IMR-90 (cell line): ENCODE results near the gene CYB5D1. TPM values are rescaled to one million over a fixed set of nuclear protein-coding genes. Genes with fewer than 3 reads are reported as not detected.
A peak's percentile ranks its signal among the peaks of the same experiment; 100 is the strongest.

ENCODE experiments used
- ATAC-seq: fragments of 200-7000 bp; cut with Tn5 transposase; 2 replicates; pipeline ENCODE4 v1.9.1; 2020; ENCODE audit warnings: low read depth, mild to moderate bottlenecking, moderate library complexity
- BruUV-seq: library from RNA; stranded (reverse); fragments of 400-500 nt; replicated peaks from 2 replicates; lab custom pipeline; 2021; lab: Mats Ljungman, UMichigan
- CTCF ChIA-PET: fragments of 300-600 bp; formaldehyde crosslinking; extraction: SDS; loops from one replicate; lab custom pipeline; 2021; ENCODE audit warnings: antibody characterized with exemption; lab: Yijun Ruan, JAX
- POLR2A ChIA-PET: fragments of 300-600 bp; sonication (Branson Sonifier 250); formaldehyde crosslinking; loops from one replicate; lab custom pipeline; 2022; ENCODE audit warnings: antibody characterized with exemption; ENCODE audit not compliant: unreplicated experiment; lab: Charles Lee
- DNase-seq: peaks from one replicate; pipeline ENCODE4 v3.0.0; 2013
- H2AFZ ChIP-seq: replicated peaks from 2 replicates; pipeline ENCODE3; 2013; ENCODE audit warnings: low read length, mild to moderate bottlenecking; ENCODE audit not compliant: poor library complexity
- H2AK5ac ChIP-seq: 2 replicates; pipeline ENCODE4 v1.6.1; 2013; ENCODE audit warnings: low read depth, low read length, inconsistent platforms
- H2AK9ac ChIP-seq: replicated peaks from 2 replicates; pipeline ENCODE3; 2013; ENCODE audit warnings: mild to moderate bottlenecking, low read depth, low read length, moderate library complexity; ENCODE audit not compliant: poor library complexity
- H2BK120ac ChIP-seq: 2 replicates; pipeline ENCODE4 v1.6.1; 2013; ENCODE audit warnings: low read depth, low read length, inconsistent platforms
- H2BK15ac ChIP-seq: 3 replicates; pipeline ENCODE4 v1.6.1; 2013; ENCODE audit warnings: low read depth, low read length, inconsistent platforms
- H2BK20ac ChIP-seq: 2 replicates; pipeline ENCODE4 v1.6.1; 2013; ENCODE audit warnings: low read depth, mild to moderate bottlenecking, inconsistent platforms, low read length, moderate library complexity
- H2BK5ac ChIP-seq: 2 replicates; pipeline ENCODE4 v1.6.1; 2013; ENCODE audit warnings: mild to moderate bottlenecking, low read depth, low read length, inconsistent platforms; ENCODE audit not compliant: poor library complexity, severe bottlenecking
- H3K14ac ChIP-seq: replicated peaks from 2 replicates; pipeline ENCODE4 v1.6.1; 2013; ENCODE audit warnings: low read depth, low read length, inconsistent platforms
- H3K18ac ChIP-seq: 2 replicates; pipeline ENCODE4 v1.6.1; 2013; ENCODE audit warnings: low read depth, low read length, control low read depth
- H3K23ac ChIP-seq: 2 replicates; pipeline ENCODE4 v1.6.1; 2013; ENCODE audit warnings: low read depth, low read length, inconsistent platforms
- H3K27ac ChIP-seq: 2 replicates; pipeline ENCODE4 v1.5.1; 2013; ENCODE audit warnings: mild to moderate bottlenecking, control low read depth, low read length; ENCODE audit not compliant: insufficient read depth
- H3K27me3 ChIP-seq: 2 replicates; pipeline ENCODE4 v1.6.1; 2013; ENCODE audit warnings: low read length; ENCODE audit not compliant: control insufficient read depth, insufficient read depth
- H3K36me3 ChIP-seq: 2 replicates; pipeline ENCODE4 v1.6.1; 2013; ENCODE audit warnings: low read length, mixed read lengths; ENCODE audit not compliant: control insufficient read depth, insufficient read depth
- H3K4ac ChIP-seq: 2 replicates; pipeline ENCODE4 v1.6.1; 2013; ENCODE audit warnings: low read depth, low read length, inconsistent platforms
- H3K4me1 ChIP-seq: 2 replicates; pipeline ENCODE4 v1.6.1; 2013; ENCODE audit warnings: low read length, mixed read lengths; ENCODE audit not compliant: control insufficient read depth, insufficient read depth
- H3K4me2 ChIP-seq: 2 replicates; pipeline ENCODE4 v1.6.1; 2013; ENCODE audit warnings: low read depth, mild to moderate bottlenecking, control low read depth, low read length, moderate library complexity
- H3K4me3 ChIP-seq: 2 replicates; pipeline ENCODE4 v1.5.1; 2013; ENCODE audit warnings: low read depth, mild to moderate bottlenecking, control low read depth, low read length, moderate library complexity; ENCODE audit not compliant: insufficient read depth
- H3K56ac ChIP-seq: 2 replicates; pipeline ENCODE4 v1.6.1; 2013; ENCODE audit warnings: low read length, inconsistent platforms; ENCODE audit not compliant: insufficient read depth; ENCODE audit errors: extremely low read depth
- H3K79me1 ChIP-seq, 2 experiments: 2 replicates each; pipeline ENCODE4 v1.6.1; 2013; ENCODE audit warnings: low read length in 2 of 2, inconsistent platforms in 1 of 2, low read depth in 1 of 2
- H3K9ac ChIP-seq: 2 replicates; pipeline ENCODE4 v1.6.1; 2013; ENCODE audit warnings: low read depth, low read length, control low read depth
- H3K9me1 ChIP-seq: 2 replicates; pipeline ENCODE4 v1.6.1; 2013; ENCODE audit warnings: low read length, inconsistent platforms; ENCODE audit not compliant: insufficient read depth
- H3K9me3 ChIP-seq: 2 replicates; pipeline ENCODE4 v1.6.1; 2013; ENCODE audit warnings: low read length; ENCODE audit not compliant: control insufficient read depth, insufficient read depth
- H4K20me1 ChIP-seq: 2 replicates; pipeline ENCODE4 v1.6.1; 2013; ENCODE audit warnings: low read length, inconsistent platforms; ENCODE audit not compliant: insufficient read depth
- H4K5ac ChIP-seq: 2 replicates; pipeline ENCODE4 v1.6.1; 2013; ENCODE audit warnings: mild to moderate bottlenecking, low read depth, low read length, control low read depth
- H4K8ac ChIP-seq, 2 experiments: 2 replicates each; pipeline ENCODE4 v1.6.1; 2013; ENCODE audit warnings: low read depth in 2 of 2, low read length in 2 of 2, control low read depth in 1 of 2, inconsistent platforms in 1 of 2
- H4K91ac ChIP-seq: 2 replicates; pipeline ENCODE4 v1.6.1; 2013; ENCODE audit warnings: low read depth, low read length, inconsistent platforms; ENCODE audit not compliant: insufficient read depth
- CEBPB ChIP-seq: IDR thresholded peaks from 2 replicates; pipeline ENCODE4 v1.6.1; 2012; ENCODE audit warnings: low read depth, low read length, improper control_type of control experiment
- CHD1 ChIP-seq: IDR thresholded peaks from 2 replicates; pipeline ENCODE4 v1.6.1; 2012; ENCODE audit warnings: low read depth, low read length, improper control_type of control experiment
- ELK1 ChIP-seq: fragments of 150-350 bp; IDR thresholded peaks from 2 replicates; pipeline ENCODE4 v1.6.1; 2016; ENCODE audit warnings: low read depth, mild to moderate bottlenecking, low read length, moderate library complexity, borderline replicate concordance
- FOS ChIP-seq: fragments of 150-350 bp; IDR thresholded peaks from 2 replicates; pipeline ENCODE4 v1.6.1; 2016; ENCODE audit warnings: low read depth, low read length
- MAFK ChIP-seq: IDR thresholded peaks from 2 replicates; pipeline ENCODE4 v1.6.1; 2012; ENCODE audit warnings: low read depth, low read length, improper control_type of control experiment
- MXI1 ChIP-seq: IDR thresholded peaks from 2 replicates; pipeline ENCODE4 v1.6.1; 2012; ENCODE audit warnings: low read depth, mild to moderate bottlenecking, low read length, moderate library complexity, borderline replicate concordance
- POLR2A ChIP-seq: IDR thresholded peaks from 2 replicates; pipeline ENCODE4 v1.6.1; 2012; ENCODE audit warnings: mild to moderate bottlenecking, low read depth, low read length
- RCOR1 ChIP-seq: IDR thresholded peaks from 2 replicates; pipeline ENCODE4 v1.6.1; 2012; ENCODE audit warnings: mild to moderate bottlenecking, low read length, improper control_type of control experiment; ENCODE audit not compliant: insufficient replicate concordance
- RFX5 ChIP-seq: IDR thresholded peaks from 2 replicates; pipeline ENCODE4 v1.8.0; 2012; ENCODE audit warnings: low read depth, mild to moderate bottlenecking, low read length, moderate library complexity
- USF2 ChIP-seq: fragments of 150-350 bp; IDR thresholded peaks from 2 replicates; pipeline ENCODE4 v1.6.1; 2017; ENCODE audit warnings: mild to moderate bottlenecking, antibody characterized with exemption, low read length, low read depth
- WGBS, 2 experiments: methylation state at CpG; one replicate each; pipeline versions ENCODE4 v1.1.5 to v1.1.7; 2013; ENCODE audit warnings: missing lambda C conversion rate in 2 of 2; ENCODE audit not compliant: insufficient read length in 1 of 2; ENCODE audit errors: extremely low coverage in 2 of 2; 5-methylcytosine and 5-hydroxymethylcytosine counted together
- dilution Hi-C: fragments of 300-500 bp; cut with HindIII; formaldehyde crosslinking; loops from one replicate; pipeline ENCODE4 v1.14.3; 2018; ENCODE audit warnings: low sequenced_read_pairs; ENCODE audit not compliant: unreplicated experiment
- in situ Hi-C: fragments of 300-500 bp; cut with MboI; formaldehyde crosslinking; loops from 3 replicates; pipeline ENCODE4 v1.14.3; 2019; ENCODE audit warnings: low sequenced_read_pairs, inconsistent platforms, mixed read lengths
- intact Hi-C: fragments of 100-400 bp; cut with micrococcal nuclease; formaldehyde crosslinking; loops from 2 replicates; pipeline ENCODE4 v1.10.0; 2022
- polyA plus RNA-seq, 3 experiments: library from polyadenylated mRNA; depleted of rRNA; stranded (reverse); fragments of >200 nt; gene quantifications; 2 replicates each; pipeline ENCODE4 v1.2.3, GENCODE V29; 2012; ENCODE audit warnings: low replicate concordance in 1 of 3
- total RNA-seq: library from RNA; depleted of rRNA; stranded (reverse); fragments of >200 nt; gene quantifications from 2 replicates; pipeline ENCODE4 v1.2.3, GENCODE V29; 2012

The CYB5D1 gene
- total and polyA plus RNA-seq, 2 of the 4 experiments (the other 2 are of a cell fraction), result 8.8 to 10.8 TPM

GRCh38 chr17:7848131-7848579 lies 9.6 kb upstream of the CYB5D1 start:
- H2AFZ ChIP-seq, result no peak overlapping the region
- dilution Hi-C loops, result no loop called here
- in situ Hi-C loops, result no loop called here
- no peak overlapping the region for H3K4me3 ChIP-seq
- H3K36me3 ChIP-seq, result peaks cover 63% of the 10 kb centered on the region
- no peak overlapping the region for H2BK5ac ChIP-seq
- H4K5ac ChIP-seq, result no peak overlapping the region
- no peak overlapping the region for H4K91ac ChIP-seq
- intact Hi-C loops, result no loop called here
- no peaks in the 10 kb centered on the region for H3K9me1 ChIP-seq
- no peak overlapping the region for H3K56ac ChIP-seq
- no peak overlapping the region for H4K8ac ChIP-seq
- H3K23ac ChIP-seq, result no peak overlapping the region
- H2AK5ac ChIP-seq, result no peak overlapping the region
- WGBS, 2 experiments, result 100% methylated on average over 1 of the region's 20 CpGs; no CpG with 5 or more reads in 1 of the 2 experiments
- H2BK15ac ChIP-seq, result no peak overlapping the region
- H3K18ac ChIP-seq, result no peak overlapping the region
- BruUV-seq, result TSS peak; percentile 11
- no peak overlapping the region for H3K9ac ChIP-seq
- no peak overlapping the region for H2AK9ac ChIP-seq
- peaks cover 53% of the 10 kb centered on the region for H4K20me1 ChIP-seq
- no peak for ATAC-seq
- peaks cover 14 to 49% of the 10 kb centered on the region in 2 experiments for H3K79me1 ChIP-seq
- H3K14ac ChIP-seq, result no peak overlapping the region
- ChIA-PET POLR2A (no interaction called here), CTCF (no interaction called here)
- no peak for DNase-seq
- H3K9me3 ChIP-seq, result no peaks in the 10 kb centered on the region
- no peaks in the 10 kb centered on the region for H3K27me3 ChIP-seq
- no peak overlapping the region for H3K4me2 ChIP-seq
- no peak overlapping the region for H3K4ac ChIP-seq
- no peak for TF ChIP-seq RFX5
- no peak for TF ChIP-seq FOS
- TF ChIP-seq ELK1, result no peak
- no peak for TF ChIP-seq USF2
- no peak for TF ChIP-seq CEBPB
- no peak for TF ChIP-seq CHD1
- no peak for TF ChIP-seq POLR2A
- TF ChIP-seq RCOR1, result no peak
- TF ChIP-seq MXI1, result no peak
- no peak for TF ChIP-seq MAFK
- H3K4me1 ChIP-seq, result peaks cover 7% of the 10 kb centered on the region
- H3K27ac ChIP-seq, result no peak overlapping the region
- H2BK120ac ChIP-seq, result no peak overlapping the region
- H2BK20ac ChIP-seq, result no peak overlapping the region
